ENCODE results near the gene NRL.
A peak's percentile ranks its signal among the peaks of the same experiment; 100 is the strongest.
"Not testable (repeated sequence)": the region's sequence is repeated elsewhere in the genome, so short reads cannot be mapped to it uniquely, and the experiment has no call there.

NRL gene

GRCh38 chr14:24122898-24123297 is 8.1 kb upstream of the NRL start:
- no peak for DNase-seq

DNA sequence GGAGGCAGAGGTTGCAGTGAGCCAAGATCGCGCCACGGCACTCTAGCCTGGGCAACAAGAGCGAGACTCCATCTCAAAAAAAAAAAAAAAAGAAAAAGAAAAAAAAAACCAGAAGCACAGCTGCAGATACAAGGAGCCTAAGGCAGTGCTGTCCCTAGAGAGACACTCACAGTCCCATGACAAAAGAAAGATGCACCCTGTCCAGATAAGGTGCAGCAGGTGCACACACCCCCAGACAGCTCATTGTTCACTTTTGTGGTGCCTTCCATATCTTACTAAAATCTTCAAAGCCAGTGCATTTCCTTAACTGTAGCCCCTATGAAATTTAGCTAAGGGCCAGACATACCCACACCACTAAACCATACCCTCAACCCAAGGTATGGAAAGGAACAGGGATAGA is 7.7 kb upstream of the NRL start:
- no peak for DNase-seq

- DNase-seq: no peak
Observed at GRCh38 chr14:24121210-24121609, 6.5 kb upstream of the NRL start.

DNA sequence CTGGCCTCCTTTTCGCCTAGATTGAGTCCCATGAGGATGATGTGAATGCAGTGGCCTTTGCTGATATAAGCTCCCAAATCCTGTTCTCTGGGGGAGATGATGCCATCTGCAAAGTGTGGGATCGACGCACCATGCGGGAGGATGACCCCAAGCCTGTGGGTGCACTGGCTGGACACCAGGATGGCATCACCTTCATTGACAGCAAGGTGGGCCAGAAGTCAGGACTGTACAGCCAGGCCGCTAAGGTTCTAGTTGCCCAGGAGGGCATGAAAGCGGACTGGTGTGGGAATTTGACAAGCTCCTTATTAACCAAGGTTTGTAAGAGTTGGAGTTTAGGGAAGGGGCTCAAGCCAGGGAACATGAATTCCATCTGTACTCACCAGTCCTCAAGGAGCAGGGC is 4.9 kb upstream of the NRL start:
- no peak for DNase-seq

DNA sequence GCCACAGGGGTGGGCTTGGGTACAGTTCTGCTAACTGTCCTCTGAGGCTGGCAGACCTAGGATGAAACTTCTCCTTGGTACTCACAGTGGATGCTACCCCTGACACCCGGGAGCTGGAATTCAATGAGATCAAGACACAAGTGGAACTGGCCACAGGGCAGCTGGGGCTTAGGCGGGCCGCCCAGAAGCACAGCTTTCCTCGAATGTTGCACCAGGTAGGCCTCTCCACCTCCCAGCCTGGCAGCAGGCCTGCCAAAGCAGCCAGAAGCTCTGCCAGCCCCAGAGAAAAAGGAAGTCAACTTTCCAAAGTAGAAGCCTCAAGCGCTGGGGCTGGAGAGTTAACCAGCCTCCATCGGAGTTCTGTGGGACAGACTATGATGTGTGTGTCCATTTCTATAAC is 2.4 kb upstream of the NRL start:
- DNase-seq: no peak

GRCh38 chr14:24116128-24116814 is 1.5 kb upstream of the NRL start:
- no peak for DNase-seq

GRCh38 chr14:24115422-24116127 is 826 bp upstream of the NRL start:
- DNase-seq: no peak

GRCh38 chr14:24113801-24114531 is 783 bp downstream of the NRL start:
- peak; percentile 65 for DNase-seq

GRCh38 chr14:24113379-24113800 is 1.4 kb downstream of the NRL start:
- DNase-seq: no peak

- no peak for DNase-seq
Observed at GRCh38 chr14:24110523-24110922, 4.2 kb downstream of the NRL start.

DNA sequence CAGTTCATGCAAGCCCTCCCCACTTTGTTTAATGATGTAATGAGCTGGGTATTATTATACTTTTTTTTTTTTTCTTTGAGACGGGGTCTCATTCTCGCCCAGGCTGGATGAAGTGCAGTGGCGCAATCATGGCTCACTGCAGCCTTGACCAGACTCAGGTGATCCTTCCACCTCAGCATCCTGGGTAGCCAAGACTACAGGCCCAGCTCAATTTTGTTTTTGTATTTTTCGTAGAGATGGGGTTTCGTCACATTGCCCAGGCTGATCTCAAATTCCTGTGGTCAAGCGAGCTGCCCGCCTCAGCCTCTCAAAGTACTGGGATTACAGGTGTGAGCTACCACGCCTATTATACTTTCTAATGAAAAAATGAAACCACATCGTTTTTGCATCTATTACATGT is 4.7 kb downstream of the NRL start:
- no peak for DNase-seq

DNA sequence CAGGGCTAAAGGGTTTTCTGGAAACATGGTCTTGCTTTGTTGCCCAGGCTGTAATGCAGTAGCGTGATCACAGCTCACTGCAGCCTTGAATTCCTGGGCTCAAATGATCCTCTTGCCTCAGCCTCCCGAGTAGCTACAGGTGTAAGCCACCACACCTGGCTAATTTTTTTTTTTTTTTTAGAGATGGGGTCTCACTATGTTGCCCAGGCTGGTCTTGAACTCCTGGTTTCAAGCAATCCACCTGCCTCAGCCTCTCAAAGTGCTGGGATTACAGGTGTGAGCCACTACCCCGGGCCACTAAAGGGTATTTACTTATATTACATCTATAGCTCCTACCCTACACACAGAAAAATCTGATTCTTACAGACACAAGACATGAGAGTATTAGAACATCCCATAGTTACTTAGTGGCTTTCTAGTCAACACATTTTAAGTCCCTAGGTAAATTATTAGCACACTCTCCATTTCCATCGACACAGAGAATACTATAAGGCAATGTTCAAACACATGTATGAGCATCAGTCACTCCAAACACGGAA is 6.3 kb downstream of the NRL start:
- no peak for DNase-seq

- no peak for DNase-seq
Observed at GRCh38 chr14:24106672-24107271, 8.0 kb downstream of the NRL start.

GRCh38 chr14:24105609-24106239 is 9.0 kb downstream of the NRL start:
- not testable (repeated sequence) for DNase-seq

- no peak for DNase-seq
Observed at GRCh38 chr14:24103451-24103850, 11.3 kb downstream of the NRL start.

DNA sequence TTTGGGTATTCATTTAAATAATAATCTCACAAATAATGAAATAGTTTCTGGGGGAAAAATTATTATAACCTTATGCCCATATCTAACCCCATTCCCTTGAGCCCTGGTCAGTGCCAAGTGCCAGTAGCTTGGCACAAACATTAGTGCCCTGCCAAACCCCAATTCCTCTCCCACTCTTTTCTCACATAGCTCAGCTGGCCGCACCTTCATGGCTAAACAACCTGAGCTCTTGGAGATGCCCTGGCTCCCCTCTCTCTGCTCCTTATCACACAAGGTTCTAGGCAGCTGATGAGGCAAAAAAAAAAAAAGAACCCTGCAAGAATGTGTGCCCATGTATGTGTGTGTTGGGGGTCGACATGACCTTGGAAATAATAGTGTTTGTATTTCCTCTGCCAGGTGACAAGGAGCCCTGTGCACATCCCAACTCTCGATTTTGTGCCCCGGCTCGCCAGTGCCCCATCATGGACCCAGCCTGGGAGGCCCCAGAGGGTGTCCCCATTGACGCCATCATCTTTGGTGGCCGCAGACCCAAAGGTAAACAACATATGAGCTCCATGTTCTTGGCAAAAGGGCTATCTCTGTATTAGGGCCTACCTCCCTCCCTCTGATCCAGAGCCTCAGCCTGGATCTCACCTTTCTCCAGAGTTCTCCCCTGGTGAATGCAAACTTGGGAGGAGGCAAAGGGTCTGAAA is 12.2 kb downstream of the NRL start:
- DNase-seq: no peak

- no peak for DNase-seq
Observed at GRCh38 chr14:24100982-24101494, 13.7 kb downstream of the NRL start.

- no peak for DNase-seq
Observed at GRCh38 chr14:24100197-24100981, 14.4 kb downstream of the NRL start.

- no peak for DNase-seq
Observed at GRCh38 chr14:24098927-24099813, 15.6 kb downstream of the NRL start.

Data from SIG-M5 (cell line).